AG09309 (cell line): ENCODE measurements around the gene ALG3.

Experiments
- DNase-seq: peaks from one replicate; pipeline ENCODE4 v3.0.0-alpha.2; 2010; ENCODE audit warnings: low read depth
- H3K4me3 ChIP-seq: 2 replicates; pipeline ENCODE4 v1.5.1; 2011; ENCODE audit warnings: mild to moderate bottlenecking, low read depth, low read length, moderate library complexity; ENCODE audit not compliant: control insufficient read depth
- CTCF ChIP-seq: IDR thresholded peaks from 2 replicates; pipeline ENCODE4 v1.5.1; 2011; ENCODE audit warnings: mild to moderate bottlenecking, low read depth, low read length, inconsistent platforms; ENCODE audit not compliant: insufficient read depth, control insufficient read depth; ENCODE audit errors: missing control alignments

Gene ALG3

GRCh38 chr3:184230081-184230602, 18.6 kb downstream of the ALG3 start:
- no peak for DNase-seq
- TF ChIP-seq CTCF, result no peak
- no peak overlapping the region for H3K4me3 ChIP-seq

- no peak for DNase-seq
- TF ChIP-seq CTCF, result no peak
- H3K4me3 ChIP-seq, result peak within 1 kb of the TSS; percentile 21
These were observed 19.2 kb downstream of the ALG3 start, which contains the start of gene VWA5B2 for GRCh38 chr3:184229394-184230080. VWA5B2 (plus strand) TSS chr3:184229585; CDS start chr3:184230529, 944 bp downstream.

GRCh38 chr3:184228376-184229137, 20.2 kb downstream of the ALG3 start:
- no peak overlapping the region for H3K4me3 ChIP-seq

GRCh38 chr3:184227481-184227935, 21.3 kb downstream of the ALG3 start:
- no peak for DNase-seq
- peak; percentile 83 for TF ChIP-seq CTCF

More at GRCh38 chr3:184228376-184229137, 20.2 kb downstream of the ALG3 start:
- DNase-seq, result no peak
- TF ChIP-seq CTCF, result no peak

GRCh38 chr3:184223946-184224345, 24.8 kb downstream of the ALG3 start:
- no peak for TF ChIP-seq CTCF
- H3K4me3 ChIP-seq, result no peak overlapping the region
- DNase-seq, result no peak

More at GRCh38 chr3:184227481-184227935, 21.3 kb downstream of the ALG3 start:
- H3K4me3 ChIP-seq, result no peak overlapping the region

GRCh38 chr3:184222521-184222920, 26.2 kb downstream of the ALG3 start:
- TF ChIP-seq CTCF, result no peak
- no peak overlapping the region for H3K4me3 ChIP-seq
- no peak for DNase-seq
